Inferior parietal cortex (tissue), 1 donor: Measurements from ENCODE around the gene OR5D13.

ENCODE experiments used
- DNase-seq: peaks from one replicate; pipeline ENCODE4 v3.0.0-alpha.2; 2016; ENCODE audit errors: extremely low spot score

The OR5D13 gene

DNA sequence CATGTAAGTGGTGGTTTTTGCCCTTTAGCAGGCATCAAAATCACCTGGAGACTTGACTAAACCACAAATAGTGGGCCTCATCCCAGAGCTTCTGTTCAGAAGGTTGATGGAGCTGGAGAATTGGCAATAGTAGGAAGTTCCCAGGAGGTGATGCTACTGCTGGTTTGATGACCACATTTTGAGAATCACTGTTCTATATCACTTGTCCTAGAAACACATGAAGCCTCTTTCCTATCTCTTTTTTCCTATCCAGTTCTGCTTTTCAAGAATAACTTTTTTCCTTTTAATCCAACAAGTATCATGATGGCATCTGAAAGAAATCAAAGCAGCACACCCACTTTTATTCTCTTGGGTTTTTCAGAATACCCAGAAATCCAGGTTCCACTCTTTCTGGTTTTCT lies at the start of gene OR5D13:
TSS of gene OR5D13 (plus strand) at position 301 of the 400 bp plus-strand sequence. CDS start at position 301, 0 bp downstream.
- DNase-seq, result no peak

DNA sequence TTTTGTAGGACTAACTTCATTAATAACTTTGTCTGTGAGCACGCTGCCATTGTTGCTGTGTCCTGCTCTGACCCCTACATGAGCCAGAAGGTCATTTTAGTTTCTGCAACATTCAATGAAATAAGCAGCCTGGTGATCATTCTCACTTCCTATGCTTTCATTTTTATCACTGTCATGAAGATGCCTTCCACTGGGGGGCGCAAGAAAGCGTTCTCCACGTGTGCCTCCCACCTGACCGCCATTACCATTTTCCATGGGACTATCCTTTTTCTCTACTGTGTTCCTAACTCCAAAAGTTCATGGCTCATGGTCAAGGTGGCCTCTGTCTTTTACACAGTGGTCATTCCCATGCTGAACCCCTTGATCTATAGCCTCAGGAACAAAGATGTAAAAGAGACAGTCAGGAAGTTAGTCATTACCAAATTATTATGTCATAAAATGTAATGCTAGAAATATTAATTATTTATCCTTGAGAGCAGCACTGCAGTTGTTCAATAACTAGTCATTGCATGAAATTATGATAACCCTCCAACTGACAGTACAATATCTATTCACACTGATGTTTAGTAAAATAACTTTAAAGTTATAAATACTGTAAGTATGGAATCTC lies 46.4 kb upstream of the OR5D13 start:
- no peak for DNase-seq

DNA sequence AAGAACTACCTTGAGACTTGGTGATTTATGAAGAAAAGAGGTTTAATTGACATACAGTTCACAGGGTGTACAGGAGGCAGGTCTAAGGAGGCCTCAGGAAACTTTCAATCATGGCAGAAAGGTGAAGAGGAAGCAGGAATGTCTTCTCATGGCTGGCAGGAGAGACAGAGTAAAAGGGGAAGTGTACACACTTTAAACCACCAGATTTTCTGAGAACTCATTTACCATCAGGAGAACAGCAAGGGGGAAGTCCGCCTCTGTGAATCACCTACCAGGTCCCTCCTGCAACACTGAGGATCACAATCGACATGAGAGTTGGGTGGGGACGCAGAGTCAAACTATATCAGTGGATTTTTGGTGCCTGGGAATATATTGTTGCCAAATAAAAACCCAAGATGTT lies 40.3 kb upstream of the OR5D13 start:
- DNase-seq, result no peak

- no peak for DNase-seq
Measured at GRCh38 chr11:55791606-55792005, 18.4 kb downstream of the OR5D13 start.

- no peak for DNase-seq
Measured at GRCh38 chr11:55793321-55793720, 20.1 kb downstream of the OR5D13 start.

GRCh38 chr11:55795256-55795655 lies 22.0 kb downstream of the OR5D13 start, which contains the start of gene OR5D14:
Gene OR5D14 (plus strand): TSS chr11:55795556. CDS start chr11:55795556, 0 bp downstream.
- no peak for DNase-seq

- DNase-seq, result no peak
Measured at GRCh38 chr11:55806248-55806647, 33.0 kb downstream of the OR5D13 start.

DNA sequence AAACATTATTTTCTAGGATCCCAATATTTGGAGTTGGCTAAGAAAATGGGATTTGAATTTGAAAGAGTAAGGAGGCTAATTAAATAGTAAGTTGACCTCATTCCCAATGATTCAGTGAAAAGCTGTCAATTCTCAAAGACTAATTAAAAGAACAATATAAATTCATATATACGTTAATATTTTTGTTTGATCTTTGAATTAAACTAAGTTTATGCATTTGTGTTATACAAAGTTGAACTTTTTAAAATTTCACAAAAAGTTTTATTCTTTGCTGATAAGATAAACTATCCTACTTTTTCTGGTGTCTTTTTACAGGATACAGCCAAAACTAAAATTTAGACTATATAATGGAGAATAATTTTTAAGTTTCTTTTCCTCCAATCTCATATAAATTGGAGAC lies 37.8 kb downstream of the OR5D13 start, which contains the start of gene OR5L1:
TSS of gene OR5L1 (plus strand) at position 301 of the 400 bp plus-strand sequence. CDS start 100 bp downstream, outside the sequence.
- no peak for DNase-seq

DNA sequence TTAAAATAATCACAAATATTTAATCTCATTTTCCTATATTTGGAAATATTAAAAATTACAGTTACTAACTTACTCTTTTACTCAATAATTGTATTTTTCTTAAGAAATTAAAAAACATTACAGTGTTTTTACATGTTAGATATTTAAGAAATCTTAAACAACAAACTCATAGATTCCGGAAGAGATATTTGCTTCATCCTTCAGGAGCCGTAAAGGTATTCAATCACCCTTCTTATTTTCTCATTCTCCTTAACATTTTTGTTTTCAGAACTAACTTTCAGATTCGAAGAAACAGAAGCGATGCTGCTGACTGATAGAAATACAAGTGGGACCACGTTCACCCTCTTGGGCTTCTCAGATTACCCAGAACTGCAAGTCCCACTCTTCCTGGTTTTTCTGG lies 46.1 kb downstream of the OR5D13 start, which contains the start of gene OR5D18:
TSS of gene OR5D18 (plus strand) at position 301 of the 400 bp plus-strand sequence. CDS start at position 301, 0 bp downstream.
- no peak for DNase-seq
